ENCODE data around the gene SPRED2.

The SPRED2 gene

GRCh38 chr2:65383541-65384488 lies 48.6 kb downstream of the SPRED2 start:
- no peak for DNase-seq (ENCODE audit: low read depth)

DNA sequence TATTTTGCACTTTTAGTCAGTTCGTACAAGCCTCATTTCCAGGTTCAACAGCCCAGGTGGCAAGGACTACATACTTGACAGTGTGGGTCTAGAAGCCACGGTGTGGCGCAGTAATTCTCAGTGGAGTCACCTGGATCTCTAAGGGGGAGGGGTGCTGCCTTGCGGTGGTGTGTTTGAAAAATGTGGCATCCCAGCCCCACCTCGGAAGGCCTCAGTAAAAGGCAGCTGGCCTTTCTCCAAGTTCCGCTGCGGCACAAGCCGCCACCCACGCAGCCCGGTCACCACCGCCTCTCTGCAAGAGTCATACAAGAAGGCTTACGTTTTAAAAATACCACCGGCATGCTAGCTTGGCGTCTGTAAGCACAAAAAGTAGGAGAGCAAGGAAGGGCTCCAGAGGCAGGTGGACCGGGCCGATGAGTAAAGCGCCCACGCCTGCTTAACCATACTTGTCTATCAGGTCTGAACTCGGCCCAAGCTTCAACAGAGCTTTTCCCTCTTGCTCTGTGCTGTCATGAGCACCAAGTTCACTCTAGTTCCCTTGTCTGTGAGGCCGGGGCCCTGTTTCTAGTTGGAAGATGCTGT lies 49.5 kb downstream of the SPRED2 start:
- peak; percentile 51 for DNase-seq (ENCODE audit: low read depth)

DNA sequence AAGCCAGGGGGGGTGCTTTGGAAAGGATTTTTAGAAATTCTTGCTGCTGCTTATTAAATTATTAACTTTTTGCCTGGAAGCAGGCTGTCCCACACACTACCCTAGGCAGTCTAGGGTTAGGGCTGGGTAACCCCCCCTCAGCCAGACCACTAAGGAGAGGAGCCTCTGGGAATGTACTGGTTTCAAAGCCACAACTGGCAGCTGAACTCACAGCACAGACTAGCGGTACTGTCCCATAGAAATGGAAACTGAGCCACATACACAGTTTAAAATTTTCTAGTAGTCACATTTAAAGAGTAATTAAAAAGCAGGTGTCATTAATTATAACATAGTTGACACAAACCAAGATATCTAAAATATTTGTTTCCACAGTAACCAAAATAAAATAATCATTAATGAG lies 50.1 kb downstream of the SPRED2 start:
- no peak for DNase-seq (ENCODE audit: low read depth)

- no peak for DNase-seq (ENCODE audit: low read depth)
Observed at GRCh38 chr2:65381607-65382051, 50.8 kb downstream of the SPRED2 start.

GRCh38 chr2:65380255-65380654 lies 52.1 kb downstream of the SPRED2 start:
- no peak for DNase-seq (ENCODE audit: low read depth)

GRCh38 chr2:65379721-65380171 lies 52.7 kb downstream of the SPRED2 start:
- DNase-seq (ENCODE audit: low read depth): no peak

DNA sequence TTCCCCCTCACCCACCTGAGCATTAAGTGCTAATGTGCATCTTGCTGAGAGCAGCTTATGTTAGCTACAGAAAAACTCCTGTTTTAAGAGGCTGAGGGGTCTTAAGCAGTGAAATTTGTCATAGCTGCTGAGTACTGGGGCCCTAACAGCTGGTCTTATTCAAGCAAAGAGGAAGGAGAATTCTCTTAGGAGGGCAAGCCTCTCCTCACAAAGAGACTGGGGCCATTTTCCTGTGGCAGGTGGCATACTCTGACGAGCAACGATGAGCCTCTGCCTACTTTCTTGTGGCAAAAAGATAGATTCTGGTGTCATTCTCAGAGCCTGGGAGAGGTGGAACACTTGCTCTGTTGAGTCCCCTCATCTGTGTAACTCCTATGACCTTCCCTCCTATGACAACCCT lies 53.2 kb downstream of the SPRED2 start:
- DNase-seq (ENCODE audit: low read depth): no peak

GRCh38 chr2:65378290-65378689 lies 54.1 kb downstream of the SPRED2 start:
- DNase-seq (ENCODE audit: low read depth): no peak

- no peak for DNase-seq (ENCODE audit: low read depth)
Observed at GRCh38 chr2:65377556-65378192, 54.7 kb downstream of the SPRED2 start.

DNA sequence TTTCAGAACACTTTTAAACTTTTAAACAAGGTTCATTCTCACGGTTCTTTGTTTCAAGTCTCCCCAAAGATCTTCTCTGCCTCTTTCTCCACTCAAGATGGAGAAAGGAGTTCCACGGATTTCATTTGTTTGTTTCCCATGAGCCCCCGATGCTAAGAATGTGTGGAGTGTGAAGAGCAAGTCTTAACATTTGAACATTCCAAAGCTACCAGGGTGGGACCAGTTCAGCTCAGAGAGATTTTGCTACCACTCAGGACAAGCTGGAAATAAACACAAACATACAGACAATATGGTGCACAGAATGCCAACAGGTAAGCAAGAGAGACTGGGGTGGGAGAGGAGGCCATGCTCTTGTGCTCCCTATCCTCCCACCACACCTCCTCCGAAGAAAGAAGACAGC lies 56.7 kb downstream of the SPRED2 start:
- DNase-seq (ENCODE audit: low read depth): no peak

DNA sequence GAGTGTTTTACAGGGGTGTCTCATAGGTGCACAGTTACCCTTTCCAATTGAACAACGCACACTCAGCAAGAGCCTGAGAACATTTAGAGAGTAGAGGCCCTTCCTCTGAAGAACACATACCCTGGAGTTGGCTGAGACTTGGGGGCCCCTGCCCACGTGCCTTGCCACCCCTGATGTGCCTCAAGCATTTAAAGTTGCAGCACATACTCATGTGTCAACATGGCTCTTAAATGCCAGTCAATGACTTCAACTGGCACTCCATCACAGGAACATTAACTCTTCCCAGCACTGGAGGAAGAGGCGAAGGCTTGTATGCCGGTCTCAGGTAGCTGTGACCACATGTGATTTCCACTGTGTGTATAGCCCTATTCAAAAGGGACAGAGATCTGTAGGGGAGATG lies 57.4 kb downstream of the SPRED2 start:
- no peak for DNase-seq (ENCODE audit: low read depth)

DNA sequence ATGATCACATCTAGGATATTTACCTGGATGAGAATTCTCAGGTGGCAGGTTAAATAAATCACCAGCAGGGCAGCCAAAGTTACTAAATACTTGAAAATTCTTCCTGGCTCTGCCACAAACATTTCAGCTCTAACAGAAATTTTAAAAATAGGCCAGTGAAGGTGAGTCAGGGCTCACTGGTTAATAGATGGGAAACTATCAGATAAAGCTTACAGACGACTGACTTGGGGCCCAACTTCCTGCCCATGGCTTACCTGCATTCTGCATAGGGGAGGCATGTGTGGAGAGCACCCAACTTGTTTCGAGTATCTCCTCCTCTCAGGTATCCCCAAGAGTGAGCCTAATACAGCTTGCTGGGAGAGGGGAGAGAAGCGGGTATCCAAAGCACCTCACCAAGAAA lies 57.8 kb downstream of the SPRED2 start:
- no peak for DNase-seq (ENCODE audit: low read depth)

DNA sequence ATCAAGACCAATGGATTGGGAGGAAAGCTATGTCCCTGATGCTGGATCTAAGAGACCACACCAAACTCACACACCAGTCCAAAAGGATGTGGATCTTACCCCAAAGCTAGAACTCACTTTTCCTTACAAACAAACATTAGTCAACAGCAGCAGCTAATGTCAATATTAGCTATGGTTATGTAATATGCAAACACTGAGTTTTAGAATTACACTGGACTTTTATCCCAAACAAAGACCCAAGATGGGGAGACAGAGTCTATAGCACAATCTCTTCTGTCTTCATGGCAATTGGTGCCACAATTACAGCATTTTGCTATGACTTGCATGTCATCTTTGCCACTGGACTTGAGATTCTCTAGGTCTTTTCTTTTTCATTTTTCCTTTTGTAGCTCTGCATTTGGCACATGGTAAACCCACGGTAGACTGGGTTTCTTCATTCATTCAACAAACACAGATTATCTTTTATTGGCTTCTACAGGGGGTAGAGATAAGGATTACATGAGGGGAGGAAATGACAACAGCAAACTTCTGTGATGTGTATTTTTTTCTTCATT lies 59.0 kb downstream of the SPRED2 start:
- no peak for DNase-seq (ENCODE audit: low read depth)

DNA sequence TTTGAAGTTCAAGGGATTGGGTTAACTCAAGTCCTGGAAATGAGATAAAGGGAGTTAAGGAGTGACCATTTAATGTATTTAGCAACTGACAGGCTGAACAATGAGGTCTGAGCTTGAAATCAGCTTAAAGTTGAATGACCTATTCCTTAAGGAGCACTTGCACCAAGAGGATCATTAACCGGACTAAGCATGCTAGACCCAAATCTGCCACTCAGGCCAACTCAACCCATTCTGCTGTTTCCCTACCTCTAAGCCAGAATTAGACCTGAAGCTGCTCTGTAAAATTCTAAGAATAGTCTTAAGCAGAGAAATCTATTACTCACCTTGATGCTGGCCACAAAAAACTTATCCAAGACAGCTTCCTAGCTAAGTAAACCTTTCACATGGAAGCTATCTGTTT lies 59.8 kb downstream of the SPRED2 start:
- DNase-seq (ENCODE audit: low read depth): no peak

- no peak for DNase-seq (ENCODE audit: low read depth)
Observed at GRCh38 chr2:65371074-65371434, 61.3 kb downstream of the SPRED2 start.

DNA sequence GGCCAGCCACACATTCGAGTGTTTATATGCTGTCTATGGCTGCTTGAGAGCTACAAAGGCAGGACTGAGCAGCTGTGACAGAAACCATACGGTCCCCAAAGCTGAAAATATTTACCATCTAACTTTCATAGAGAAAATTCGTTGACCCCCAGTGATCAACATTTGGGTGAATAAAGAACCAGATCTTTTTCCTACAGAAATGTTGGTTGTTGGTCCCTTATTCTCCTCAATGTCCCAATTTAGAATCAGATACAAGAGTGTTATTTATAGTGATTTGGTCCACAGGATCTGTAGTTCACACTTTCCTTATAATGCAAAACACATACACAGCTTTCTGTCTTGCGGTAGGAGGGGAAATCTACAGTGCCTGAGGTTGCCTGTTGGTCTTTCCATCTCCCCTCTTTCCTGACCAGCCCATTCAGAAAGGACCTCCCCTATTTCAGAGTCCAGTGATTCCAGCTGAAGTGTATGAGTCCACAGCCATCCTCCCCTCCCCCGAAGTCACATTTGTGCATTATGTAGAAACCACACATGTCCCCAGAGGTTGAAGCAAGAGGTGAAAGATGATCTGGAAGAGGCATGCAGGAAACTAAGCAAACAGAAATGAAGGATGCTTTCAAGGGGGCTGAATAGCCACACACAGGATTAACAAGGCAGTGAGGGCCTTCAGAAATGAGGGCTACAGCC lies 61.9 kb downstream of the SPRED2 start:
- no peak for DNase-seq (ENCODE audit: low read depth)

- no peak for DNase-seq (ENCODE audit: low read depth)
Observed at GRCh38 chr2:65369980-65370379, 62.4 kb downstream of the SPRED2 start.

DNA sequence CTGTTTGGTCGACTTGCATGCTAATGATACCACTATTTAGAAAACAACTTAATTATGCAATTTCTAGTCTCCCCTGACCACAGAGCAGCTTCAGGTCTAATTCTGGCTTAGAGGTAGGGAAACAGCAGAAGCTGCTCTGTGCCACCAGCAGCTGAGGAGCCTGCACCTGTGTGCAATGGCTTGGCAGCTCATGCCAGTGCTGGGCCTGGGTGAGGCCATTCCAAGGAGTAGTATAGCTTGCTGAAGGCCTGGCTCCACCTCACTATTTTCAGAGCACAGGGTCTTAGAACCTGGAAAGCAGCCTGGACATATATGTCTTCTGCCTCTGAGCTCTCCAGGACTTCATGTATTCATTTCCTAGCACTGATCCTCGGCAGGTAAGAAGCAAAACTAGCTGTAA lies 62.8 kb downstream of the SPRED2 start:
- no peak for DNase-seq (ENCODE audit: low read depth)

DNA sequence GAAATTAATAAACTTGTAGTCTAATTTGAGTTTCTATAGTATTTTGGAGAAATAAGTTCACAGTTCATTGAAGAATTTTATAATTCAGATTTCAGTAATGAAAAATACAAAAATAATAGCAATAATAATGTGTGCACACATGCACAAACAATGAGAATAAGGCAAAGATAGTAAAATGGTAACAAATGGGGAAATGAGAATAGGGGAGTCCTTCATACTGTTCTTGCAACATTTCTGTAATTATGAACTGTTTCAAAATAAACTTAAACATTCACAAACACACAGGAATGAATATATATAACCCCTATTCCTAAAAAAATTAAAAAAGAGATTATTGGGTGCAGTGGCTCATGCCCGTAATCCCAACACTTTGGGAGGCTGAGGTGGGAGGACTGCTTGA lies 63.9 kb downstream of the SPRED2 start:
- no peak for DNase-seq (ENCODE audit: low read depth)

DNA sequence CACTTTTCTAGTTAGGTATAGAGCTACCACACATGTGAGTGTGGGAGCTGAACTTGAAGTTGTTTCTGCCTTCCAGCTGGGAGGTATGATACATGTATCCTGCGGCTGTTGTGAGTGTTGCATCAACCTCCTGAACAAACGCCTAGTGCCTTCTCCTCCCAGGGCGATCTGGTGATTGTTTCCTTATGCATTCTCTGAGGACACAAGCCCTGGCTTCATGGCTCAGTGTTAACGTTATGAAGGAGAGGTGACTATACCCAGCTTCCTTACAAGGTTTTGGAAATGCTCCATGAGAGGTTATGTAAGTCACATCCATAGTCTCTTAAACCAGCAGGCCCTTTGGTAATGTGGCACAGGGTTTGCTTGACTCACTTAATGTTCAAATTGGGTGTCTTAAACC lies 64.9 kb downstream of the SPRED2 start:
- DNase-seq (ENCODE audit: low read depth): no peak

- no peak for DNase-seq (ENCODE audit: low read depth)
Observed at GRCh38 chr2:65366595-65367125, 65.7 kb downstream of the SPRED2 start.

Data from activated T-cell treated with anti-CD3 and anti-CD28 coated beads for 1 hour (primary cell).